GM21367 (cell line): ENCODE measurements around the gene COIL.

Experiments
- ATAC-seq: cut with Tn5 transposase; IDR thresholded peaks from one replicate; pipeline ENCODE4 v1.9.1; 2021; ENCODE audit not compliant: unreplicated experiment

COIL gene

GRCh38 chr17:56912105-56912999 lies 48.5 kb downstream of the COIL start:
- no peak for ATAC-seq

GRCh38 chr17:56910509-56911235 lies 50.2 kb downstream of the COIL start:
- no peak for ATAC-seq

GRCh38 chr17:56909742-56910508 lies 50.9 kb downstream of the COIL start:
- ATAC-seq = no peak

GRCh38 chr17:56908001-56908542 lies 52.8 kb downstream of the COIL start:
- ATAC-seq = peak; percentile 71

- ATAC-seq = no peak
Measured at GRCh38 chr17:56903560-56903959, 57.3 kb downstream of the COIL start.

- ATAC-seq = no peak
Measured at GRCh38 chr17:56902348-56902747, 58.5 kb downstream of the COIL start.

GRCh38 chr17:56899403-56899802 lies 61.4 kb downstream of the COIL start:
- ATAC-seq = no peak

- no peak for ATAC-seq
Measured at GRCh38 chr17:56898874-56899273, 62.0 kb downstream of the COIL start.

- peak; percentile 47 for ATAC-seq
Measured at GRCh38 chr17:56897646-56898424, 63.0 kb downstream of the COIL start.

- ATAC-seq = no peak
Measured at GRCh38 chr17:56896968-56897359, 63.9 kb downstream of the COIL start.

- no peak for ATAC-seq
Measured at GRCh38 chr17:56896217-56896967, 64.5 kb downstream of the COIL start.

- no peak for ATAC-seq
Measured at GRCh38 chr17:56894859-56895455, 65.9 kb downstream of the COIL start.

GRCh38 chr17:56893503-56893902 lies 67.3 kb downstream of the COIL start:
- no peak for ATAC-seq

GRCh38 chr17:56892333-56892732 lies 68.5 kb downstream of the COIL start:
- ATAC-seq = no peak

- ATAC-seq = no peak
Measured at GRCh38 chr17:56891751-56892150, 69.1 kb downstream of the COIL start.

GRCh38 chr17:56890906-56891674 lies 69.8 kb downstream of the COIL start:
- ATAC-seq = no peak

GRCh38 chr17:56890390-56890789 lies 70.5 kb downstream of the COIL start:
- no peak for ATAC-seq
